Activated CD4-positive, alpha-beta T cell treated with anti-CD3 and anti-CD28 coated beads, Interleukin-2, Interleukin-4, amounts not matched to agents 100 ng/mL and 50 ng/mL, durations not matched to agents 16 hours and 8 hours (primary cell): ENCODE results near the gene JMY.
"Not testable (repeated sequence)": the region's sequence is repeated elsewhere in the genome, so short reads cannot be mapped to it uniquely, and the experiment has no call there.

Experiments
- DNase-seq: peaks from one replicate; pipeline ENCODE4 v3.0.0-alpha.2; 2020; ENCODE audit warnings: low spot score

The JMY gene

GRCh38 chr5:79237740-79238560 lies 2.0 kb downstream of the JMY start:
- no peak for DNase-seq

- no peak for DNase-seq
These were observed 4.6 kb downstream of the JMY start for GRCh38 chr5:79240561-79240960.

GRCh38 chr5:79241535-79241979 lies 5.6 kb downstream of the JMY start:
- no peak for DNase-seq

GRCh38 chr5:79242242-79243039 lies 6.5 kb downstream of the JMY start:
- no peak for DNase-seq

GRCh38 chr5:79243224-79243623 lies 7.3 kb downstream of the JMY start:
- no peak for DNase-seq

GRCh38 chr5:79254067-79254466 lies 18.1 kb downstream of the JMY start:
- not testable (repeated sequence) for DNase-seq

GRCh38 chr5:79255786-79256557 lies 20.0 kb downstream of the JMY start:
- no peak for DNase-seq

- no peak for DNase-seq
These were observed 20.6 kb downstream of the JMY start for GRCh38 chr5:79256563-79256962.

- no peak for DNase-seq
These were observed 21.4 kb downstream of the JMY start for GRCh38 chr5:79257314-79257713.

GRCh38 chr5:79258801-79259200 lies 22.9 kb downstream of the JMY start:
- no peak for DNase-seq

GRCh38 chr5:79259383-79259782 lies 23.5 kb downstream of the JMY start:
- no peak for DNase-seq

GRCh38 chr5:79259810-79260209 lies 23.9 kb downstream of the JMY start:
- no peak for DNase-seq

GRCh38 chr5:79261897-79262296 lies 26.0 kb downstream of the JMY start:
- peak; percentile 43 for DNase-seq

- DNase-seq = no peak
These were observed 27.4 kb downstream of the JMY start for GRCh38 chr5:79263290-79263689.

- DNase-seq = no peak
These were observed 31.2 kb downstream of the JMY start for GRCh38 chr5:79267180-79267579.

- DNase-seq = no peak
These were observed 33.8 kb downstream of the JMY start for GRCh38 chr5:79269733-79270166.

GRCh38 chr5:79273341-79273740 lies 37.4 kb downstream of the JMY start:
- no peak for DNase-seq

GRCh38 chr5:79284846-79285245 lies 48.9 kb downstream of the JMY start:
- DNase-seq = no peak

- no peak for DNase-seq
These were observed 49.4 kb downstream of the JMY start for GRCh38 chr5:79285285-79285684.

- no peak for DNase-seq
These were observed 49.9 kb downstream of the JMY start for GRCh38 chr5:79285833-79286232.

- DNase-seq = no peak
These were observed 51.4 kb downstream of the JMY start for GRCh38 chr5:79287380-79287779.

GRCh38 chr5:79287907-79288306 lies 52.0 kb downstream of the JMY start:
- no peak for DNase-seq
